Stomach (tissue), 9 donors: Measurements from ENCODE around the gene SH3PXD2A. TPM values are rescaled to one million over a fixed set of nuclear protein-coding genes. Genes with fewer than 3 reads are reported as not detected.

ENCODE experiments used
- DNase-seq, 2 donors: peaks; one replicate each; pipeline versions ENCODE4 v3.0.0 to v3.0.0-alpha.2; 2013 to 2019
- H3K27ac ChIP-seq, 5 donors: fragments of 200-600 bp in 4 of 5; sonication (generic) in 4 of 5; one replicate each; pipeline ENCODE4 v1.5.1; 2013 to 2019; ENCODE audit warnings: mild to moderate bottlenecking in 1 of 5, moderate library complexity in 1 of 5
- H3K27me3 ChIP-seq, 3 donors: fragments of 200-600 bp; sonication (generic); one replicate each; pipeline ENCODE4 v1.5.1; 2017 to 2019; ENCODE audit warnings: mixed run types in 1 of 3
- H3K36me3 ChIP-seq, 4 donors: fragments of 200-600 bp; sonication (generic); 1 replicate in 3 of 4; 2 replicates in 1 of 4; pipeline ENCODE4 v1.5.1; 2016 to 2019
- H3K4me1 ChIP-seq, 4 donors: fragments of 200-600 bp; sonication (generic); one replicate each; pipeline ENCODE4 v1.5.1; 2016 to 2019
- H3K4me3 ChIP-seq, 4 donors: fragments of 200-600 bp; sonication (generic) in 3 of 4; one replicate each; pipeline ENCODE4 v1.5.1; 2016 to 2019; ENCODE audit warnings: mild to moderate bottlenecking in 1 of 4
- H3K9me3 ChIP-seq, 4 donors: fragments of 200-600 bp; sonication (generic); one replicate each; pipeline ENCODE4 v1.5.1; 2016 to 2019
- EP300 ChIP-seq: sonication (generic); formaldehyde crosslinking; IDR thresholded peaks from one replicate; pipeline ENCODE4 v1.6.1; 2017; ENCODE audit warnings: antibody characterized with exemption
- POLR2A ChIP-seq, 4 donors: fragments of 450-650 bp; IDR thresholded peaks; one replicate each; pipeline ENCODE4 v1.6.1; 2016; ENCODE audit warnings: antibody characterized with exemption in 4 of 4, control low read depth in 2 of 4, mild to moderate bottlenecking in 1 of 4, moderate library complexity in 1 of 4
- POLR2AphosphoS5 ChIP-seq, 3 donors: sonication (generic); formaldehyde crosslinking; IDR thresholded peaks; one replicate each; pipeline ENCODE4 v1.6.1; 2016; ENCODE audit warnings: antibody characterized with exemption in 3 of 3
- WGBS, 5 donors: extraction: QIAGEN DNeasy Blood & Tissue Kit in 3 of 5; methylation state at CpG; one replicate each; pipeline versions ENCODE4 v1.1.5 to v1.1.7; 2013 to 2018; 5-methylcytosine and 5-hydroxymethylcytosine counted together
- intact Hi-C: fragments of 100-400 bp; cut with DNase I; formaldehyde crosslinking; loops from one replicate; pipeline ENCODE4 v1.15.1; 2023; ENCODE audit warnings: low total_unique reads
- polyA plus RNA-seq, 3 donors: library from polyadenylated mRNA; stranded (reverse); fragments of 200-250 nt; gene quantifications; one replicate each; pipeline ENCODE4 v1.2.3, GENCODE V29; 2013
- total RNA-seq, 5 donors: library from RNA; depleted of rRNA; stranded (reverse); fragments of >200 nt; gene quantifications; one replicate each; pipeline versions ENCODE4 v1.1.0 to v1.2.3, GENCODE V29; 2014 to 2016
- TF ChIP-seq, protein P1 (sequence below), 7 experiments: fragments of 450-650 bp in 4 of 7; fragments of 200-600 bp in 3 of 7; sonication (generic) in 3 of 7; IDR thresholded peaks; one replicate each; pipeline ENCODE4 v1.5.1; 2016 to 2019; ENCODE audit warnings: antibody characterized with exemption in 7 of 7, control low read depth in 2 of 7, mild to moderate bottlenecking in 1 of 7
- donor health status: healthy with polysubstance abuse.
- donor health status: Bipolar disorder and iron deficiency.
- donor health status: healthy.

The SH3PXD2A gene
- total and polyA plus RNA-seq, 8 donors = 12.8 to 51.6 (median 24.0) TPM

DNA sequence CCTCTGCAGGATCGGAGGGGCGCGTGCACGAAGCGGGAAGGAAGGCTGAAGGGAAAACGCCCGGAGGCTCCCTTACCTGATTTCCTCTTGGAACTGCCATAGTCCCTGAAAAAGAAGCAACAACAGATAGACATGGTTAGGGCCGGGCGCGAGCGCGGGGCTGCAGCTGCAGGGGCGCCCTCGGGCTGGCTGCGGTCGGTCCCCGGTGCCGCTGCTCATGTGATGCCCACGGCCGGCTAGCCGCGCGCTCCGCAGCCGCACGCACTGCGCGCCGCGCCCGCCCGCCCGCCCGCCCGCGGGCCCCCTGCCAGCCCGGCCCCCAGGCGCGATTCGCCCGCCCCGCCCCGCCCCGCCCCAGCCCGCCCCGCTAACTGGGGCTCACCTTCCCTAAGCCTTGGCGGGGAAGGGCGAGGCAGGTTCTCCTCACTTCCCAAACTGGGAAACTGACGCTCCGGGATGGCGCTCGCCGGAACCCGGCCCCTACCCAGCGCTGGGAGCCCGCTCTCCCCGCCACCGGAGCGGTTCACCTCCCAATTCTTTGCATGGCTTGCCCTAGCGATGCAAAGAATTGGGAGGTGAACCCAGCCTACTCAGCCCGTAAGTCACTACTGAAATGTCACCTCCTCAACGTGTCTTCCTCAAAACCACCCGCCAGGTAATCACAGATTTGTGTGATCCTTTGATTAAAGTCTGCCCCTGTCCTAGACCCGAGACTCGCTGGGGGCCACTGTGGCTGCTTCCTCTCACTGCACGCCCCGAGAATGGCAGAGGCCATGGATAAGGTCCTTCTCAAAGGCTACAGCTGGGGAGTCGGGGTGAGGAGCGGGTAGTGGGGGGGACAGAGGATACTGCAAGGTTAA, 162.2 kb downstream of the SH3PXD2A start:
- Histone ChIP-seq H3K4me1 (peaks cover 28 to 60% (median 36%) of the 10 kb centered on the region in 4 donors), H3K9me3 (no peaks in the 10 kb centered on the region), H3K27me3 (peaks cover 0 to 32% (median 0%) of the 10 kb centered on the region in 3 donors), H3K36me3 (no peaks in the 10 kb centered on the region), H3K27ac (peak overlapping the region in 2 of 5 donors; percentile 42), H3K4me3 (peak overlapping the region; percentile 34 to 48 (median 41))
- TF ChIP-seq POLR2AphosphoS5 (IDR thresholded peaks at IDR 0.05) (no peak), EP300 (no peak), POLR2A (IDR thresholded peaks at IDR 0.05) (no peak)
- TF ChIP-seq, protein P1, sequence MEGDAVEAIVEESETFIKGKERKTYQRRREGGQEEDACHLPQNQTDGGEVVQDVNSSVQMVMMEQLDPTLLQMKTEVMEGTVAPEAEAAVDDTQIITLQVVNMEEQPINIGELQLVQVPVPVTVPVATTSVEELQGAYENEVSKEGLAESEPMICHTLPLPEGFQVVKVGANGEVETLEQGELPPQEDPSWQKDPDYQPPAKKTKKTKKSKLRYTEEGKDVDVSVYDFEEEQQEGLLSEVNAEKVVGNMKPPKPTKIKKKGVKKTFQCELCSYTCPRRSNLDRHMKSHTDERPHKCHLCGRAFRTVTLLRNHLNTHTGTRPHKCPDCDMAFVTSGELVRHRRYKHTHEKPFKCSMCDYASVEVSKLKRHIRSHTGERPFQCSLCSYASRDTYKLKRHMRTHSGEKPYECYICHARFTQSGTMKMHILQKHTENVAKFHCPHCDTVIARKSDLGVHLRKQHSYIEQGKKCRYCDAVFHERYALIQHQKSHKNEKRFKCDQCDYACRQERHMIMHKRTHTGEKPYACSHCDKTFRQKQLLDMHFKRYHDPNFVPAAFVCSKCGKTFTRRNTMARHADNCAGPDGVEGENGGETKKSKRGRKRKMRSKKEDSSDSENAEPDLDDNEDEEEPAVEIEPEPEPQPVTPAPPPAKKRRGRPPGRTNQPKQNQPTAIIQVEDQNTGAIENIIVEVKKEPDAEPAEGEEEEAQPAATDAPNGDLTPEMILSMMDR (IDR thresholded peaks at IDR 0.05) = no peak
- WGBS, 5 donors = 3 to 11% (median 8%) methylated on average over 18 to 68 of the region's 69 CpGs
- intact Hi-C loops = no loop called here
- DNase-seq = peak in 1 of 2 donors; percentile 77

DNA sequence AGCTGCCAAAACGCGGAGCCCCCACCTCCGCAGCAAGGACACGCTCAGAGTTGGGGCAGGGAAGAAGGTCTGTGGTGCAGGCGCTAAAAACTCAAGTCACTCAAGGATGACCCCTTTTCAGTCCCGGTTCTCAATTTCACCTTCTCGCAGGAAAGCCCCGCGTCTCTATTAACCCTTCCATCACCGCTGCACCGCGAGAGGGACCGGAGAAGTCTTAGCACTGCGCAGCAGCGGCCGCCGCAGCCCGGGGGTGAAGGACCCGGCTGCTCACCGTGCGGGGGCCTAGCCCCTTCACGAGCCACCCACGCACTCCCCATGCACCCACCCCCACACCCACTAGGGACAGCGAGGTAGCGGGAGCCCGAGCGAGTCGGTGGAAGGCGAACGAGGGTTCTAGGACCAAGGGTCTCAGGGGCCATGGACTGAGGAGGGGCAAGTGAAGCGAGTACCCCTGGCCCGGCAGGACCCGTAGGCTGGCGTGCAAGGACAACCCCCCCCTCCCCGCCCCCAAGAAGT, 162.9 kb downstream of the SH3PXD2A start:
- Histone ChIP-seq H3K27ac (peak overlapping the region in 2 of 5 donors; percentile 35 to 42), H3K36me3 (no peaks in the 10 kb centered on the region), H3K9me3 (no peaks in the 10 kb centered on the region), H3K4me1 (peaks cover 28 to 60% (median 36%) of the 10 kb centered on the region in 4 donors), H3K27me3 (peaks cover 0 to 32% (median 0%) of the 10 kb centered on the region in 3 donors), H3K4me3 (peak overlapping the region; percentile 34 to 48 (median 41))
- no peak for DNase-seq
- intact Hi-C loops = no loop called here
- TF ChIP-seq POLR2A (IDR thresholded peaks at IDR 0.05) = no peak
- TF ChIP-seq, protein P1 (IDR thresholded peaks at IDR 0.05) = no peak
- no peak for TF ChIP-seq POLR2AphosphoS5 (IDR thresholded peaks at IDR 0.05)
- 26 to 39% (median 36%) methylated on average over 15 to 35 of the region's 35 CpGs for WGBS, 5 donors

DNA sequence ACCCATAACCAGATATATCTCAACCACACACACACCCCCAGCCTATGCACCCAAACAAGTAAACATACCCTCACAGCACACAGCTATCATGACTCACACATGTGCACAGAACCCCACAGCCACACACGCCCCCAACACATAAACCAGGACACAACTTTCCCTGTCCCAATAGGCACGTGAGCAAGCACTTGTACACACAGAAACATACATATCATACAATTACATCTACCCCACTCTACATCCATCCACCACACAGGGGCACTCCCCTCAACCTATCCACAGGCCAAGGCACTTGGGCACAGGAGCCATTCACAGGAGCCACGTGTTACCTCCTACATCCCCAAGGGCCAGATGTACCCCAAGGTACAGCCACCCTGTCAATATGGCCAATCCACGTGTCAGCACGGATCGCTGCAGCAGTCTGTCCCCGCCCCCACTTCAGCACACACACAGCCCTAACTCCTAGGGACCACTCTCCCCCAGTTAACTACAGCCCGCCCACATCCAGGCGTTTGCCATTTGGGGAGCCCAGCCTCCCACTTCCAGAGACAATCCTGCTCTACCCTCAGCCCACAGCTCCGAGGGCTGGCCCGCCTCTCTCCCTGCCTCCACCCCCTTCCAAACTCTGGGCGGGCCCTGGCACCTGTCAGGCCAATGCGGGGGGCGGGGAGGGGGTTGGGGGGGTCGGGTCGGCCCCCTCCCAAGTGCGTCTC, 163.5 kb downstream of the SH3PXD2A start:
- Histone ChIP-seq H3K4me3 (peak overlapping the region; percentile 34 to 48 (median 41)), H3K27ac (peak overlapping the region in 2 of 5 donors; percentile 35 to 42), H3K4me1 (peaks cover 26 to 56% (median 35%) of the 10 kb centered on the region in 4 donors), H3K9me3 (no peaks in the 10 kb centered on the region), H3K27me3 (peaks cover 0 to 32% (median 0%) of the 10 kb centered on the region in 3 donors), H3K36me3 (no peaks in the 10 kb centered on the region)
- intact Hi-C loops = no loop called here
- TF ChIP-seq EP300 (no peak), POLR2A (IDR thresholded peaks at IDR 0.05) (no peak), POLR2AphosphoS5 (IDR thresholded peaks at IDR 0.05) (no peak)
- TF ChIP-seq, protein P1 (IDR thresholded peaks at IDR 0.05) = no peak
- DNase-seq = no peak
- 54 to 63% (median 59%) methylated on average over 15 to 17 of the region's 17 CpGs for WGBS, 5 donors

DNA sequence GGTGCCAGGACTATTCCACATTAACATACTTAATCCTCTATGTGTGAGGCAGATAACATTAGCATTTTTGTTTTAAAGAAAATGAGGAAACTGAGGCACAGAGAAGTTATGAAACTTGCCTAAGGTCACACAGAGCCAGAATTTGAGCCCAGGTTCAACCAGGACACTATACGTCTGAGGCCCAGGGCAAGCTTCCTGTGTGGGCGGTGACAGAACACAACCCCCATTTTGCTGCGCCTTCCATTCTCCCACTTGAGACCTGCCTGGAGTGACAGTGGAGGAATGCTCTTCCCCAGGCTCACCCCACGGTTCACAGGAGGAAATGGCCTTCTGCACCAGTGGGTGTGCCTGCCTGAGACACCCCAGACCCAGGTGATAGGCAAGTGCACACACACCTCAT, 164.1 kb downstream of the SH3PXD2A start:
- no peak for DNase-seq
- H3K4me3 ChIP-seq = no peak overlapping the region
- intact Hi-C loops = no loop called here
- no peak overlapping the region for H3K27ac ChIP-seq
- H3K36me3 ChIP-seq = no peaks in the 10 kb centered on the region
- WGBS, 5 donors = 69 to 90% (median 80%) methylated on average over 3 to 4 of the region's 4 CpGs
- peaks cover 19 to 53% (median 32%) of the 10 kb centered on the region in 4 donors for H3K4me1 ChIP-seq
- H3K9me3 ChIP-seq = no peaks in the 10 kb centered on the region
- TF ChIP-seq POLR2A (IDR thresholded peaks at IDR 0.05) = no peak
- no peak for TF ChIP-seq POLR2AphosphoS5 (IDR thresholded peaks at IDR 0.05)
- TF ChIP-seq EP300 = no peak
- TF ChIP-seq, protein P1 (IDR thresholded peaks at IDR 0.05) = no peak
- peaks cover 0 to 32% (median 0%) of the 10 kb centered on the region in 3 donors for H3K27me3 ChIP-seq
